Adipose tissue (tissue), 3 donors: Measurements from ENCODE around the gene SLC5A6. TPM values are rescaled to one million over a fixed set of nuclear protein-coding genes. Genes with fewer than 3 reads are reported as not detected.
"Not testable (repeated sequence)": the region's sequence is repeated elsewhere in the genome, so short reads cannot be mapped to it uniquely, and the experiment has no call there.

Experiments
- H3K27ac ChIP-seq: one replicate; pipeline ENCODE4 v1.5.1; 2013; ENCODE audit warnings: low read depth, low read length
- WGBS, 3 donors: extraction: QIAGEN DNeasy Blood & Tissue Kit; methylation state at CpG; one replicate each; pipeline ENCODE4 v1.1.7; 2013; 5-methylcytosine and 5-hydroxymethylcytosine counted together
- polyA plus RNA-seq, 3 donors: library from polyadenylated mRNA; stranded (reverse); fragments of 200-250 nt; gene quantifications; one replicate each; pipeline ENCODE4 v1.2.3, GENCODE V29; 2013
- donor health status: healthy with polysubstance abuse.
- donor health status: Bipolar disorder and iron deficiency.
- donor health status: healthy.

SLC5A6 gene
- polyA plus RNA-seq, 3 donors = 23.4 to 287 (median 33.4) TPM

DNA sequence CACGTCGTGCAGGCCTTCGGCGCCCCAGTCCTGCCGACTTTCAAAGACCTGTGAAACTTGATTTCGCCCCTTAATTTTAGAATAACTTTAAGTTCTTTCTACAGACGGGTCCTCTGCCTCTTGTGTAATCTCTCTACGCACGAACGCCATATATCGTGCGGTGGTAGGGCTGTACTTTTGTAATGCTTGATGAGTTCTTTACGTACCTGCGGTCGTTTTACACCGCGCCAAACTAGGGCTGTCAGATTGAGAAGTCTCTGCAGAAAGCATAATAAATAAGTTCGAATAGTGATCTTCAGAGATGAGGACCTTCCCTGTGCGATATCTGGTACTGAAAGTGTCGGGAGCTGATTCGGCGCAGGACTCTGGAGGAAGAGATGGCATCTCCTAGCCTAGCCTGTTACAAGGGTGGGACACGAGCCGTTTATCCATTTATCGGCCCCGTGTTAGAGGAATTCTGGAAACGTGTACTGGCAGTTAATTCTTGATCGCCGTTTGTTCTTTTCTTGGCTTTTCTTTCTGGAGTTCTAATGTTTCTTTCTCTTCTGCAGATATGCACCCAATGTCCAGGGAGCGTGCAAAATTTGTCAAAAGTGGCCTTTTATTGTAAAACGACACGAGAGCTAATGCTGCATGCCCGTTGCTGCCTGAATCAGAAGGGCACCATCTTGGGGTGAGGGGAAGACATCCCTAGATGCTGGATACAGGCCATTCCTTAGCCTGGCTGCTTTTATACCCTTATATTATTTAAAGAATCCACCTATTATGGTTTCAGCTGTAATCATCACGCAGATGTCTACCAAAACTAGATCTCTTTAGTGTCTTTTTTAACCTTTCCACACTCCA lies 781 bp upstream of the SLC5A6 start:
- 6 to 10% (median 8%) methylated on average over 34 of the region's 34 CpGs for WGBS, 3 donors
- peak overlapping the region; percentile 95 for H3K27ac ChIP-seq

DNA sequence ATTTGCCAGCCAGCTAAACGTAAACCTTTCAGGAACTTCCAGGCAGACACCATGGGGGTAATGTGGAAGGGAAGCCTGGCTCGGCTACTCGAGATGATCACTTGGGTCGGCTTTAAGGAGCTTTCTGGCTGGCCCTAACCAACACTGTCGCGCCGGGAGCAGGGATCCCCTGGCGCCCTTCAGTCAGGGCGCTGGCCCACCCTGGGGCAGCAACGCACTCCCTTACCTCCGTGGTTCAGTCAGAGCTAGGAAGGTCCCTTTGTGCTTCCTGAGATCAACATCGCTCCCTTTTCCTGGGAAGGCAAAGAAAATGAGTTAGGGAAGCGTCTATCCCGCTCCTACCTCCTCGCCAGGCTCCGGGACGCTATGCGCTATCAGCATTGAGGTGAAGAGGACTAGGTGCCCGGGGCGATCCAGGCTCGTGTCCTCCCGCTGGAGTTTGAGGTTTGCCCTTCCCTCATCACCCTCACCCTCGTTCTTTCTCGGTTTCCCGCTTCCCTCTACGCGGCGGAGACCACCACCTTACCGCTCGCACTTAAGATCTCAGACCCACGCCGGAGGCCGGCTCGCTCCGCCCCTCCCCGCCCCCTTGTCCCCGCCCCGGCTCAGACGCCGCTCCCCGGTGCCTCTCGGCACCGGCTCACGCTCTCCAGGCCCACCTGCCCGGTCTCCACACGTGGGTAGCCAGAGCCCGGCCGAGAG lies 676 bp downstream of the SLC5A6 start:
- 2 to 4% (median 3%) methylated on average over 45 to 48 of the region's 48 CpGs for WGBS, 3 donors
- H3K27ac ChIP-seq = no peak overlapping the region

DNA sequence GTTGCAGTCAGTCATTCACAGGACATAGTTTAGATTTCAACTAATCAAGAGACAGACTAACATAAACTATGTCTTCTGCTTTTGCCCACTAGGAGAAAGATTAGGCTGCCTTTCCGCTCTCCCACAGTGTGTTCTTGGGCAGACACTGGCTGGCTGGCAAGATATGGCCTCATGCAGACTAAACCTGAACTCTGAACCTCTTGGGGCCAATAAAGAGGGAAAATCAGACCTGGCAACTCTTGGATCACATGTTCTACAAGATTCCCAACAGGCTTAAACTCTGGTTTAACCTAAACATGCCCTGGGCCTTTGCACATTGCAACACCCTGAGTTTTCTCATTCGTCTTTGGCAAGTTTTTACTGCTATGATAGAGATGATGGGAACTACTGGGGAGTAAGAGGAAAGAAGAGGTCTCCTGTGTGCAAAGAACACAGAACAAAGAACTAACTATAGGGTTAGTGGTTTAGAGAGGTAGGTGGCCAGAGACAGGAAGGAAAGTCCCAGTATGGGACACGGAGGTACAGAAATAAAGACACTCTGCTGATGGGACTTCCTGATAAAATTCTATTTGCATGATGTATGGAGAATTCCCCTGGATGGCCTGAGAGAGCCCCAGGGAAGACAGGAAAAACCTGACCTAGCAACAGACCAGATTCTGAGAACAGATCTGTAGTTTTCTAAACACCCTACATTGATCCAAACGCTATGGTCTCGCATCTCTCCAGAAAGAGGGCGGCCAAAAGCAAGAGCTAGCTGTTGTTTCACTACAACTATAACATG lies 2.3 kb downstream of the SLC5A6 start:
- no peak overlapping the region for H3K27ac ChIP-seq
- WGBS, 3 donors = 80 to 87% (median 84%) methylated on average over 6 of the region's 6 CpGs

GRCh38 chr2:27208486-27209050 lies 3.5 kb downstream of the SLC5A6 start:
- H3K27ac ChIP-seq = no peak overlapping the region
- 90 to 92% (median 90%) methylated on average over 4 of the region's 4 CpGs for WGBS, 3 donors

DNA sequence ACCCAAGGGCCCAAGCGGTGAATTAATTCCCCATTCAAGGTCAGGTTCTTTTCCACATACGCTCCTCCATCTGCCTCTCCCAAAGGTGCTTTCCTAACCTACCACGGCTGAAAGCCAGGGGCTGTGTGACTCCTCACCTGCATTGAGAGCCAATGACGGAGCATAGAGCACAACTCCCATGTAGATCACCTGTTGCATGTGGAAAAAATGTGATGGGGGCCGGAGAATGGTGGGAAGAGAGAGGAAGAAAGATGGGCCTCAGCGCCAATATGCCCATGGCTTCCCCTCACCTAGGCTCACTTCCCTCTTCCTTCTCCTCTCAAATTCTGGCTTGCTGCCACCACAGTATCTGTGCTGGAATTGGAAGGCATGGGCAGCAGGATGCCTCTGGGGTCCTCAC lies 5.7 kb downstream of the SLC5A6 start:
- WGBS, 3 donors = 93 to 98% (median 93%) methylated on average over 6 of the region's 6 CpGs

DNA sequence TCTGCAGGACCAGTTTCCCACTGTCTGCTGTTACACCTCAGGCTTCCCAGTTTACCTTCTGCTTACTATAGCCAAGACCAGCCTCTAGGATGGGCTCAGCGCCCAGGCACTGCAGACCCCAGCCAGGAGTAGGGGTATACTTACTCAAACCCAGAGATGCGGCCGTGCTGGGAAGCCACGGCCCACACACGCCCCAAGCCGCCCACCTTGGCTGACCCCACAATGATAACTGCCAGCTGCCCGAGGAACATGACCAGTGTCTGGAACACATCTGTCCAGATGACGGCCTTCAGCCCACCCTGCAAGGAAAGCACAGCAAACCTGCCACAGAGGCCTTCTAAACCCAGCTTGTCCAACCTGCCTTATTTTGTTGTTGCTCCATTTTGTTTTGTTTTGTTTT lies 6.9 kb downstream of the SLC5A6 start:
- no peak overlapping the region for H3K27ac ChIP-seq
- WGBS, 3 donors = 71 to 80% (median 73%) methylated on average over 8 of the region's 8 CpGs

More for the DNA sequence above, 5.7 kb downstream of the SLC5A6 start:
- no peak overlapping the region for H3K27ac ChIP-seq

DNA sequence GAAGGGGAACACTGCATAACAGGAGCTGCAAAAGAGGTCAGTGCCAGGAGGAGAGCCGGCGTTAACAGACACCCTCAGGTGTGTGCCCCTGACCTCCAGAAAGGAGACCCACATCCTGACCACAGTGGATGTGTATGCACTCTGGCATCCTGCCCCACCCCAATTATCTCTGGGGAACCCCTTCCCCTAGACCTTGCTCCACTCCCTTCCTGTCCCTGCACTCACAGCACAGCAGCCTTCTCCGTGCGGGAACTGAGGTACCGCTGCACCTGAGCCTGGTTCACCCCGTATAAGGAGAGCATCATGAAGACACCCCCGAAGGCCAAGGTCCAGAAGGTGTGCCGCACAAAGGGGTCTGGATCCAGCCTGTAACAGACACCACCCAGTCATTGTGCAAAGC lies 7.5 kb downstream of the SLC5A6 start:
- WGBS, 3 donors = 91 to 96% (median 96%) methylated on average over 6 to 8 of the region's 8 CpGs
- no peak overlapping the region for H3K27ac ChIP-seq

DNA sequence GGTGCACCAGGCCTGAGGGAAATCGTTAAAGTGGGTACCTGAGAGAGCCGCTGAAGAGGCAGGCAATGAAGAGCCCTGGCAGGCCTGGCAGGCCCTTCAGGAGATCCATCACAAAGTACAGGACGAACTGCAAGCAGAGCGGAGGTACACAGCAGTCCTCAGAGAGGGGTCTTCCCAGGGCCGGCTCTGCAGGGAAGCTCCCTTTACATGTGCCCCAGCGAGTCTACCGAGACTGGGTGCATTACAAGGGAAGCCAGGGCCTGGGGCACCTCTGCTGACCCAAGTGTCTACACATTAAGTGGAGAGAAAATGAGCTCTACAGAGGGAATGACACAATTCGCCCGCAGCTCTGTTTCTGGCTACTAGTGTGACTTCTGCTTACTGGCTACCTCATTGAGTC lies 8.3 kb downstream of the SLC5A6 start:
- no peak overlapping the region for H3K27ac ChIP-seq
- WGBS, 3 donors = 90 to 94% (median 93%) methylated on average over 9 of the region's 9 CpGs

DNA sequence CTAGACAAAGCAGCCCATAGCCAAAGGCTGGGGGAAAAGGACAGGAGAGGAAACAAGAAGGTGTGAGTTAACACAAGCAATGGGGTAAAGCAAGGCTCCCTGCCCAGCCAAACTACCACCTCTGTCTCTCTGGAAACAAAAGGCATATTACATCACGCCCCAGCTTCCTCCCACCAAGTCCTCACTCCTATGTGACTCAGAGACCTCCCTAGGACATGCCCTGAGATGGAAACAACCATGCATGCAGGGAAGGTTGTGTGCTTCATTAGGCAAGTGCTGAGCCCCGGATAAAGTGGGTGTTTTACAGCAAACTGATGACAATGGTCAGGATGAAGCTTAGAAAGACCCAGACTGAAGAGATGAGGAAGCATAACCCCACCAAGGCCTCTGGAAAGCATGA lies 9.2 kb downstream of the SLC5A6 start:
- WGBS, 3 donors = 76 to 78% (median 78%) methylated on average over 2 of the region's 2 CpGs
- H3K27ac ChIP-seq = no peak overlapping the region

DNA sequence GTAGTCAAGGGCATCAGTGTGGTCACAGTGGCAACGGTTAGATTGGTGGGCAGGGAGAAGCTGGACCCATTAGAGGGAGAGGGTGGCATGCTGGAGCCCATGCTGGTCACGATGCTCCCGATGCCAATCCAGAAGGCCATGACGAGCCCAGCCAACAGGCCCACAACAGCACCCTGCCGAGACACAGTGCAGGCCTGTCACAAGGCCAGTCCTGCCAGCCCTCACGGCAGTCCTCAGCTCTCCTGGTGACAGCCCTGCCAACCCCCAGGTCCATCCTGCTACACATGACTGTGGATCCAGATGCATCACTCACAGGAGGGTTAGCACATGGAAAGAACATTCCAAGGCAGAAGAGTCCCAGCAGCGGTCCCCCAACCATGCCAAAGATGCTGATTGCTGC lies 10.4 kb downstream of the SLC5A6 start:
- no peak overlapping the region for H3K27ac ChIP-seq
- WGBS, 3 donors = 92 to 96% (median 96%) methylated on average over 7 of the region's 7 CpGs

DNA sequence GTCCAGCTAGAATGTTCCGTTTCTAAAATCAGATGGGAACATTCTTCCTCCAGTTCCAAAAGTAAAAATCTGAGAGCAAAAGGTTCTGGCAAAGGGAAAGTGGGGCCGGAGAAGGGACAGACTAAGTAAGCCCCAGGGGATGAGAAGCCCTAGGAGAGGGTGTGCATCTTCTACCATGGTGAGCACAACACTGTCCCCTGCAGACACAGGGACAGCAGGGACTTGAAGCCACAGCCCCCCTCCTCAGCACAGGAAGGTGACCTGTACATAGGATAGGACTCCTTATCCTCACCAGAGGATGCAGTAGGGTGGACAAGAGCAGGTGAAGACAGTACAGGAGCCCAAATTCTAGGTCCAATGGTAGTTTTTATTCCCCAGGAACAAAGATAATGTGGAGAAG lies 12.8 kb downstream of the SLC5A6 start:
- 73 to 89% (median 79%) methylated on average over 2 of the region's 2 CpGs for WGBS, 3 donors
- H3K27ac ChIP-seq = no peak overlapping the region

GRCh38 chr2:27198627-27199026 lies 13.4 kb downstream of the SLC5A6 start:
- H3K27ac ChIP-seq = no peak overlapping the region
- 70 to 82% (median 73%) methylated on average over 2 of the region's 2 CpGs for WGBS, 3 donors

DNA sequence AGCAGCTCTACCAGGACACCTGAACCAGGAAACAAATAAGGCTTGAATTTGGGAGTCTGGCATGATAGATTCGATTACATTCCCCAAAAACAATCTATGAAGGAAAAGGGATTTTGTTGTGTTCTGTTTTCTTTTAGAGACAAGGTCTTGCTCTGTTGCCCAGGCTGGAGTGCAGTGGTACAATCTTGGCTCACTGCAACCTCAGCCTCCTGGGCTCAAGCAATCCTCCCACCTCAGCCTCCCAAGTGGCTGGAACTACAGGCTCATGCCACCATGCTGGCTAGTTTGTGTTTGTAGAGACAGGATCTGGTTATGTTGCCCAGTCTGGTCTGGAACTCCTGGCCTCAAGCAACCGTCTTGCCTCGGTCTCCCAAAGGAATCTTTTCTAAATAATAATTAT lies 14.0 kb downstream of the SLC5A6 start:
- 89 to 94% (median 93%) methylated on average over 3 of the region's 3 CpGs for WGBS, 3 donors
- not testable (repeated sequence) for H3K27ac ChIP-seq

- H3K27ac ChIP-seq = not testable (repeated sequence)
- WGBS, 3 donors = 85 to 90% (median 86%) methylated on average over 3 of the region's 3 CpGs
These were observed 16.3 kb downstream of the SLC5A6 start for GRCh38 chr2:27195799-27196198.

GRCh38 chr2:27194538-27195354 lies 17.3 kb downstream of the SLC5A6 start:
- 56 to 84% (median 77%) methylated on average over 17 of the region's 17 CpGs for WGBS, 3 donors
- no peak overlapping the region for H3K27ac ChIP-seq

- no peak overlapping the region for H3K27ac ChIP-seq
- 30 to 43% (median 34%) methylated on average over 8 of the region's 8 CpGs for WGBS, 3 donors
These were observed 20.8 kb downstream of the SLC5A6 start for GRCh38 chr2:27191070-27191829.

DNA sequence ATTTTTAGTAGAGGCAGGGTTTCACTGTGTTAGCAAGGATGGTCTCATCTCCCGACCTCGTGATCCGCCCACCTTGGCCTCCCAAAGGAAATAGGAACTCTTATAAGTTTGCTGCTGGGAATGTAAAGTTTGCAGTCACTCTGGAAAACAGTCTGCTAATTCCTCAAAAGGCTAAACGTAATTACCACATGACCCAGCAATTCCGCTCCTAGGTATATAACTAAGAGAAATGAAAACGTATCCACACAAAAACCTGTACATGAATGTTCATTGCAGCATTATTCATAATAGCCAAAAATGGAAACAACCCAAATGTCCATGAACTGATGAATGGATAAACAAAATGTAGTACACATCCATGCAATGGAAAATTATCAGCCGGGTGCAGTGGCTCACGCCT lies 22.1 kb downstream of the SLC5A6 start:
- H3K27ac ChIP-seq = no peak overlapping the region
- WGBS, 3 donors = 84 to 86% (median 85%) methylated on average over 8 of the region's 8 CpGs
